GM23338 (cell line): Measurements from ENCODE around the gene C14orf132. TPM values are rescaled to one million over a fixed set of nuclear protein-coding genes. Genes with fewer than 3 reads are reported as not detected.

Experiments used
- ATAC-seq: fragments of 200-7000 bp; cut with Tn5 transposase; 3 replicates; pipeline ENCODE4 v1.9.1; 2020
- DNase-seq: peaks from one replicate; pipeline ENCODE4 v3.0.0-alpha.2; 2015; ENCODE audit warnings: low spot score
- H2AFZ ChIP-seq: fragments of 200-600 bp; sonication (generic); 2 replicates; pipeline ENCODE4 v1.8.0; 2016; ENCODE audit warnings: antibody characterized with exemption, mild to moderate bottlenecking, moderate library complexity
- H3F3A ChIP-seq: fragments of 200-600 bp; sonication (generic); replicated peaks from 2 replicates; pipeline ENCODE4 v1.8.0; 2017; ENCODE audit warnings: antibody characterized with exemption, mixed run types, low read depth
- H3K27ac ChIP-seq: fragments of 200-600 bp; sonication (generic); 2 replicates; pipeline ENCODE4 v1.6.1; 2016; ENCODE audit warnings: low read depth
- H3K27me3 ChIP-seq: fragments of 200-600 bp; sonication (generic); 2 replicates; pipeline ENCODE4 v1.8.0; 2016; ENCODE audit warnings: mild to moderate bottlenecking, mixed run types, moderate library complexity; ENCODE audit not compliant: insufficient read depth
- H3K36me3 ChIP-seq: fragments of 200-600 bp; sonication (generic); 2 replicates; pipeline ENCODE4 v1.8.0; 2016; ENCODE audit warnings: mild to moderate bottlenecking; ENCODE audit not compliant: insufficient read depth
- H3K4me1 ChIP-seq: fragments of 200-600 bp; sonication (generic); 2 replicates; pipeline ENCODE4 v1.8.0; 2016; ENCODE audit warnings: mild to moderate bottlenecking, moderate library complexity; ENCODE audit not compliant: insufficient read depth
- H3K4me2 ChIP-seq: fragments of 200-600 bp; sonication (generic); 2 replicates; pipeline ENCODE4 v1.7.1; 2017; ENCODE audit warnings: mixed run types
- H3K4me3 ChIP-seq: fragments of 200-600 bp; sonication (generic); 2 replicates; pipeline ENCODE4 v1.6.1; 2016; ENCODE audit warnings: mixed run types
- H3K79me2 ChIP-seq: fragments of 200-600 bp; sonication (generic); replicated peaks from 2 replicates; pipeline ENCODE4 v1.8.0; 2017; ENCODE audit warnings: mild to moderate bottlenecking; ENCODE audit not compliant: insufficient read depth
- H3K9me2 ChIP-seq: fragments of 200-600 bp; sonication (generic); 2 replicates; pipeline ENCODE4 v1.8.0; 2017; ENCODE audit not compliant: insufficient read depth
- H4K20me1 ChIP-seq: fragments of 200-600 bp; sonication (generic); replicated peaks from 2 replicates; pipeline ENCODE4 v1.8.0; 2017; ENCODE audit warnings: mild to moderate bottlenecking; ENCODE audit not compliant: insufficient read depth
- H3K27ac Mint-ChIP-seq: 2 replicates; pipeline ENCODE4 v1.8.0; 2020; ENCODE audit warnings: inconsistent platforms, mild to moderate bottlenecking, moderate library complexity, mixed read lengths
- H3K27me3 Mint-ChIP-seq: 3 replicates; pipeline ENCODE4 v1.8.0; 2022; ENCODE audit warnings: low read depth, mild to moderate bottlenecking, moderate library complexity, mixed read lengths, inconsistent platforms; ENCODE audit not compliant: insufficient read depth, poor library complexity
- H3K36me3 Mint-ChIP-seq: 3 replicates; pipeline ENCODE4 v1.8.0; 2021; ENCODE audit warnings: low read depth, mild to moderate bottlenecking, inconsistent platforms, moderate library complexity, mixed read lengths
- H3K4me1 Mint-ChIP-seq: 3 replicates; pipeline ENCODE4 v1.8.0; 2020; ENCODE audit warnings: mild to moderate bottlenecking, inconsistent platforms, mixed read lengths
- H3K4me3 Mint-ChIP-seq: 3 replicates; pipeline ENCODE4 v1.8.0; 2021; ENCODE audit warnings: moderate library complexity, mild to moderate bottlenecking, inconsistent platforms, mixed read lengths
- H3K9me3 Mint-ChIP-seq: 3 replicates; pipeline ENCODE4 v1.8.0; 2020; ENCODE audit warnings: moderate library complexity, mild to moderate bottlenecking, inconsistent platforms, mixed read lengths
- CREB1 ChIP-seq: fragments of 250-450 bp; sonication (Bioruptor Pico); IDR thresholded peaks from 2 replicates; pipeline ENCODE4 v1.5.0; 2020; ENCODE audit warnings: low read depth, mild to moderate bottlenecking, moderate library complexity
- CTCF ChIP-seq, 2 experiments: fragments of 200-600 bp in 1 of 2; sonication (generic) in 1 of 2; conservative IDR thresholded peaks; 2 replicates each; pipeline versions ENCODE4 v1.5.1 to v1.6.1; 2016 to 2017; ENCODE audit warnings: antibody characterized with exemption in 2 of 2, low read depth in 2 of 2, mild to moderate bottlenecking in 2 of 2, moderate library complexity in 1 of 2
- ETS1 ChIP-seq: IDR thresholded peaks from 2 replicates; pipeline ENCODE4 v1.6.1; 2016; ENCODE audit warnings: antibody characterized with exemption
- EZH2 ChIP-seq: fragments of 200-600 bp; sonication (generic); IDR thresholded peaks from one replicate; pipeline ENCODE4 v1.8.0; 2017; ENCODE audit warnings: antibody characterized with exemption, mild to moderate bottlenecking, low read depth; ENCODE audit not compliant: unreplicated experiment
- EZH2phosphoT487 ChIP-seq: fragments of 200-600 bp; sonication (generic); IDR thresholded peaks from one replicate; pipeline ENCODE4 v1.8.1; 2018; ENCODE audit warnings: antibody characterized with exemption; ENCODE audit not compliant: unreplicated experiment
- JUNB ChIP-seq: IDR thresholded peaks from one replicate; pipeline ENCODE4 v1.6.1; 2016; ENCODE audit warnings: antibody characterized with exemption; ENCODE audit not compliant: unreplicated experiment
- NANOG ChIP-seq: IDR thresholded peaks from 2 replicates; pipeline ENCODE4 v1.6.1; 2016; ENCODE audit warnings: antibody characterized with exemption, borderline replicate concordance
- POLR2AphosphoS5 ChIP-seq: IDR thresholded peaks from 2 replicates; pipeline ENCODE4 v1.6.1; 2016; ENCODE audit warnings: antibody characterized with exemption, low read depth
- REST ChIP-seq: IDR thresholded peaks from one replicate; pipeline ENCODE4 v1.6.1; 2018; ENCODE audit warnings: antibody characterized with exemption; ENCODE audit not compliant: unreplicated experiment
- STAT1 ChIP-seq: IDR thresholded peaks from one replicate; pipeline ENCODE4 v1.6.1; 2016; ENCODE audit warnings: antibody characterized with exemption; ENCODE audit not compliant: unreplicated experiment
- ZNF114 ChIP-seq: fragments of 250-450 bp; sonication (Bioruptor Pico); IDR thresholded peaks from 2 replicates; pipeline ENCODE4 v1.5.0; 2020; ENCODE audit warnings: mild to moderate bottlenecking, moderate library complexity
- polyA plus RNA-seq: library from polyadenylated mRNA; unstranded; fragments of >200 nt; fragmentation: Nextera tagmentation; extraction: Ambion mirVana; gene quantifications from 2 replicates; pipeline ENCODE4 v1.2.1, GENCODE V29; 2016
- total RNA-seq: library from RNA; depleted of rRNA; stranded (reverse); fragments of >200 nt; shearing (Covaris generic); gene quantifications from 2 replicates; pipeline ENCODE4 v1.2.3, GENCODE V29; 2014

C14orf132 gene
- total and polyA plus RNA-seq, 2 experiments from 2014 or later = 13.8 to 16.2 TPM

- H3K9me2 ChIP-seq = no peaks in the 10 kb centered on the region
- ATAC-seq (no peak), DNase-seq (no peak)
- no peak overlapping the region for H2AFZ ChIP-seq
- H3K4me1 ChIP-seq = peaks cover 25% of the 10 kb centered on the region; the same call in 1 of the 2 replicates
- peaks cover 29% of the 10 kb centered on the region for H3K27me3 Mint-ChIP-seq
- no peak overlapping the region for H3K27ac ChIP-seq
- H3K4me3 ChIP-seq = no peak overlapping the region
- peaks cover 5% of the 10 kb centered on the region; the same call in 1 of the 2 replicates for H4K20me1 ChIP-seq
- peaks cover 20% of the 10 kb centered on the region for H3K4me1 Mint-ChIP-seq
- no peak overlapping the region for H3K4me2 ChIP-seq
- peaks cover 2% of the 10 kb centered on the region; the same call in 1 of the 2 replicates for H3F3A ChIP-seq
- peaks cover 31% of the 10 kb centered on the region for H3K27me3 ChIP-seq
- TF ChIP-seq JUNB (no peak), CREB1 (CRISPR knock-in tag) (no peak), POLR2AphosphoS5 (no peak), EZH2 (no peak), ZNF114 (CRISPR knock-in tag) (no peak), ETS1 (no peak), EZH2phosphoT487 (no peak), STAT1 (no peak), CTCF (conservative IDR thresholded peaks at IDR 0.05; ENCODE audit: low read depth in 2 of 2) (no peak), REST (no peak), NANOG (no peak)
- H3K9me3 Mint-ChIP-seq = no peaks in the 10 kb centered on the region
- no peak overlapping the region for H3K4me3 Mint-ChIP-seq
- H3K36me3 ChIP-seq = no peaks in the 10 kb centered on the region
- H3K79me2 ChIP-seq = peaks cover 36% of the 10 kb centered on the region
- H3K27ac Mint-ChIP-seq = no peak overlapping the region
- peaks cover 4% of the 10 kb centered on the region; the same call in 1 of the 3 replicates for H3K36me3 Mint-ChIP-seq
These were observed 3.2 kb downstream of the C14orf132 start for GRCh38 chr14:96042248-96042930.
